HG02973 (cell line): ENCODE results near the gene GLRX5.

Experiments
- ATAC-seq: cut with Tn5 transposase; IDR thresholded peaks from one replicate; pipeline ENCODE4 v1.9.1; 2021; ENCODE audit warnings: moderate library complexity; ENCODE audit not compliant: unreplicated experiment

Gene GLRX5

GRCh38 chr14:95531969-95532368 is 2.9 kb upstream of the GLRX5 start:
- no peak for ATAC-seq

GRCh38 chr14:95533391-95533821 is 1.4 kb upstream of the GLRX5 start:
- ATAC-seq = no peak

GRCh38 chr14:95533822-95534221 is 1.0 kb upstream of the GLRX5 start:
- ATAC-seq = no peak

- ATAC-seq = no peak
Measured at GRCh38 chr14:95535226-95536021, 574 bp downstream of the GLRX5 start.

GRCh38 chr14:95536036-95536593 is 1.3 kb downstream of the GLRX5 start:
- no peak for ATAC-seq

GRCh38 chr14:95536671-95537070 is 1.8 kb downstream of the GLRX5 start:
- no peak for ATAC-seq

GRCh38 chr14:95537298-95538089 is 2.6 kb downstream of the GLRX5 start:
- no peak for ATAC-seq

GRCh38 chr14:95538801-95539509 is 4.1 kb downstream of the GLRX5 start:
- no peak for ATAC-seq

GRCh38 chr14:95540236-95540855 is 5.5 kb downstream of the GLRX5 start:
- ATAC-seq = no peak

GRCh38 chr14:95541346-95541745 is 6.5 kb downstream of the GLRX5 start:
- ATAC-seq = no peak

- ATAC-seq = no peak
Measured at GRCh38 chr14:95541932-95542930, 7.4 kb downstream of the GLRX5 start.

GRCh38 chr14:95543021-95543420 is 8.2 kb downstream of the GLRX5 start:
- no peak for ATAC-seq

- no peak for ATAC-seq
Measured at GRCh38 chr14:95544588-95544987, 9.7 kb downstream of the GLRX5 start.

- no peak for ATAC-seq
Measured at GRCh38 chr14:95545515-95546168, 10.8 kb downstream of the GLRX5 start.

GRCh38 chr14:95547272-95547625 is 12.4 kb downstream of the GLRX5 start:
- no peak for ATAC-seq

- no peak for ATAC-seq
Measured at GRCh38 chr14:95547626-95548327, 12.9 kb downstream of the GLRX5 start.

- ATAC-seq = no peak
Measured at GRCh38 chr14:95548328-95548929, 13.6 kb downstream of the GLRX5 start.
